H1 (cell line): ENCODE measurements around the gene IPO13. TPM values are rescaled to one million over a fixed set of nuclear protein-coding genes. Genes with fewer than 3 reads are reported as not detected.

Experiments
- CTCF ChIA-PET: fragments of 300-600 bp; sonication (Branson Sonifier 250); formaldehyde crosslinking; loops from one replicate; lab custom pipeline; 2021; ENCODE audit not compliant: partially characterized antibody; lab: Charles Lee
- POLR2A ChIA-PET: fragments of 300-600 bp; sonication (Branson Sonifier 250); formaldehyde crosslinking; loops from one replicate; lab custom pipeline; 2021; ENCODE audit warnings: inconsistent platforms; ENCODE audit not compliant: partially characterized antibody; lab: Charles Lee
- DNase-seq, 2 experiments: peaks; one replicate each; pipeline versions ENCODE4 v3.0.0 to v3.0.0-alpha.2; 2010 to 2022; ENCODE audit warnings: low spot score in 2 of 2, low read depth in 1 of 2, mixed read lengths in 1 of 2
- FAIRE-seq: peaks from 2 replicates; lab custom pipeline; 2011; peaks lifted over from hg19 to GRCh38; lab: Jason Lieb, UNC
- H2AFZ ChIP-seq: 2 replicates; pipeline ENCODE4 v1.8.1; 2012; ENCODE audit warnings: low read length, inconsistent platforms
- H2AK5ac ChIP-seq: 2 replicates; pipeline ENCODE4 v1.6.1; 2013; ENCODE audit warnings: low read depth, low read length
- H2BK120ac ChIP-seq: replicated peaks from 2 replicates; pipeline ENCODE3; 2013; ENCODE audit warnings: low read depth, low read length, inconsistent platforms
- H2BK12ac ChIP-seq: 2 replicates; pipeline ENCODE4 v1.6.1; 2013; ENCODE audit warnings: low read depth, low read length
- H2BK15ac ChIP-seq: 2 replicates; pipeline ENCODE4 v1.6.1; 2013; ENCODE audit warnings: low read length
- H2BK20ac ChIP-seq: 2 replicates; pipeline ENCODE4 v1.6.1; 2013; ENCODE audit warnings: low read length
- H2BK5ac ChIP-seq: 2 replicates; pipeline ENCODE4 v1.6.1; 2013; ENCODE audit warnings: low read depth, low read length
- H3K14ac ChIP-seq: 2 replicates; pipeline ENCODE4 v1.6.1; 2013; ENCODE audit warnings: inconsistent platforms; ENCODE audit not compliant: insufficient read length
- H3K18ac ChIP-seq: 2 replicates; pipeline ENCODE4 v1.6.1; 2013; ENCODE audit warnings: low read length; ENCODE audit errors: extremely low read depth
- H3K23ac ChIP-seq: 2 replicates; pipeline ENCODE4 v1.6.1; 2013; ENCODE audit warnings: inconsistent platforms; ENCODE audit not compliant: insufficient read length
- H3K23me2 ChIP-seq: 2 replicates; pipeline ENCODE4 v1.6.1; 2013; ENCODE audit warnings: low read depth, low read length
- H3K27ac ChIP-seq: 2 replicates; pipeline ENCODE4 v1.6.1; 2011; ENCODE audit warnings: low read depth, low read length, inconsistent platforms
- H3K27me3 ChIP-seq, 4 experiments: replicated peaks in 1 of 4; 1 replicate in 1 of 4; 2 replicates in 3 of 4; pipeline versions ENCODE4 v1.6.1 to v1.8.1; 2011 to 2013; ENCODE audit warnings: low read length in 3 of 4, mild to moderate bottlenecking in 3 of 4, inconsistent platforms in 2 of 4, mixed read lengths in 2 of 4, moderate library complexity in 1 of 4; ENCODE audit not compliant: control insufficient read depth in 3 of 4, insufficient read depth in 3 of 4; ENCODE audit errors: extremely low read depth in 1 of 4
- H3K36me3 ChIP-seq, 4 experiments: 2 replicates each; pipeline versions ENCODE4 v1.6.1 to v1.8.1; 2011 to 2013; ENCODE audit warnings: mild to moderate bottlenecking in 4 of 4, low read length in 3 of 4, moderate library complexity in 2 of 4, control low read depth in 1 of 4, inconsistent platforms in 1 of 4; ENCODE audit not compliant: insufficient read depth in 4 of 4, control insufficient read depth in 2 of 4
- H3K4ac ChIP-seq: replicated peaks from 2 replicates; pipeline ENCODE3; 2013; ENCODE audit warnings: low read length, low read depth, mixed read lengths, inconsistent platforms; ENCODE audit not compliant: insufficient read length
- H3K4me1 ChIP-seq, 4 experiments: replicated peaks in 1 of 4; 1 replicate in 1 of 4; 2 replicates in 3 of 4; pipeline versions ENCODE4 v1.6.1 to v1.8.1; 2011 to 2013; ENCODE audit warnings: low read length in 3 of 4, inconsistent platforms in 2 of 4, mixed read lengths in 1 of 4; ENCODE audit not compliant: insufficient read depth in 4 of 4, control insufficient read depth in 3 of 4
- H3K4me2 ChIP-seq, 2 experiments: 2 replicates each; pipeline versions ENCODE4 v1.6.1 to v1.8.1; 2011 to 2013; ENCODE audit warnings: low read depth in 2 of 2, low read length in 2 of 2, control low read depth in 1 of 2, inconsistent platforms in 1 of 2, mild to moderate bottlenecking in 1 of 2; ENCODE audit not compliant: insufficient read depth in 1 of 2
- H3K4me3 ChIP-seq, 4 experiments: fragments of 200-600, 300-600 bp in 1 of 4; sonication (generic), shearing (Covaris generic), sonication (Bioruptor Twin) in 1 of 4; 2 replicates each; pipeline versions ENCODE4 v1.5.1 to v1.8.1; 2011 to 2016; ENCODE audit warnings: low read length in 4 of 4, low read depth in 3 of 4, control low read depth in 2 of 4, inconsistent platforms in 2 of 4, mild to moderate bottlenecking in 2 of 4, mixed read lengths in 1 of 4, moderate library complexity in 1 of 4; ENCODE audit not compliant: insufficient read depth in 2 of 4; ENCODE audit errors: extremely low read depth in 1 of 4
- H3K56ac ChIP-seq: replicated peaks from 2 replicates; pipeline ENCODE3; 2013; ENCODE audit warnings: low read depth, mild to moderate bottlenecking, mixed read lengths, low read length, inconsistent platforms; ENCODE audit not compliant: insufficient read length
- H3K79me1 ChIP-seq: 2 replicates; pipeline ENCODE4 v1.6.1; 2013; ENCODE audit warnings: low read depth, low read length, control low read depth
- H3K79me2 ChIP-seq, 2 experiments: 2 replicates each; pipeline versions ENCODE4 v1.6.1 to v1.8.1; 2012 to 2013; ENCODE audit warnings: low read length in 2 of 2, mild to moderate bottlenecking in 2 of 2, inconsistent platforms in 1 of 2; ENCODE audit not compliant: insufficient read depth in 2 of 2, control insufficient read depth in 1 of 2
- H3K9ac ChIP-seq, 4 experiments: replicated peaks in 1 of 4; 1 replicate in 1 of 4; 2 replicates in 3 of 4; pipeline versions ENCODE4 v1.6.1 to v1.8.1; 2011 to 2013; ENCODE audit warnings: low read depth in 3 of 4, low read length in 3 of 4, control low read depth in 2 of 4, mild to moderate bottlenecking in 2 of 4, moderate library complexity in 2 of 4, inconsistent platforms in 1 of 4; ENCODE audit errors: extremely low read depth in 1 of 4
- H3K9me3 ChIP-seq, 2 experiments: 2 replicates each; pipeline versions ENCODE4 v1.6.1 to v1.8.1; 2012 to 2013; ENCODE audit warnings: mild to moderate bottlenecking in 2 of 2, moderate library complexity in 2 of 2, control low read depth in 1 of 2, inconsistent platforms in 1 of 2, low read depth in 1 of 2, low read length in 1 of 2, mixed read lengths in 1 of 2; ENCODE audit not compliant: insufficient read depth in 2 of 2
- H4K20me1 ChIP-seq, 2 experiments: replicated peaks in 1 of 2; 2 replicates each; pipeline versions ENCODE3 to v1.8.1; 2011 to 2013; ENCODE audit warnings: inconsistent platforms in 2 of 2, low read length in 2 of 2, mild to moderate bottlenecking in 1 of 2; ENCODE audit not compliant: insufficient read depth in 2 of 2, control insufficient read depth in 1 of 2
- H4K5ac ChIP-seq: 2 replicates; pipeline ENCODE4 v1.6.1; 2013; ENCODE audit warnings: low read length, low read depth, mixed read lengths, inconsistent platforms; ENCODE audit not compliant: insufficient read length
- H4K8ac ChIP-seq: 2 replicates; pipeline ENCODE4 v1.8.0; 2013; ENCODE audit warnings: mild to moderate bottlenecking, moderate library complexity, low read length, inconsistent platforms; ENCODE audit not compliant: insufficient read depth; ENCODE audit errors: extremely low read depth
- H4K91ac ChIP-seq: replicated peaks from 2 replicates; pipeline ENCODE3; 2013; ENCODE audit warnings: low read length, mixed read lengths, inconsistent platforms; ENCODE audit not compliant: insufficient read length
- BRCA1 ChIP-seq: IDR thresholded peaks from 2 replicates; pipeline ENCODE4 v1.6.1; 2012; ENCODE audit warnings: low read depth, low read length, improper control_type of control experiment
- CEBPB ChIP-seq: IDR thresholded peaks from 2 replicates; pipeline ENCODE4 v1.6.1; 2012; ENCODE audit warnings: low read depth, low read length
- CTBP2 ChIP-seq: IDR thresholded peaks from 2 replicates; pipeline ENCODE4 v1.7.0; 2011; ENCODE audit warnings: borderline replicate concordance, mild to moderate bottlenecking, moderate library complexity, mixed read lengths, low read length; ENCODE audit not compliant: insufficient read depth, insufficient read length
- GABPA ChIP-seq: IDR thresholded peaks from 2 replicates; pipeline ENCODE4 v1.6.1; 2011; ENCODE audit warnings: mild to moderate bottlenecking, low read length, moderate library complexity, borderline replicate concordance; ENCODE audit not compliant: insufficient read depth
- GTF2F1 ChIP-seq: IDR thresholded peaks from 2 replicates; pipeline ENCODE4 v1.6.1; 2012; ENCODE audit warnings: low read depth, low read length, improper control_type of control experiment, borderline replicate concordance
- HDAC2 ChIP-seq, 2 experiments: fragments of 300-600 bp in 1 of 2; sonication (generic) in 1 of 2; IDR thresholded peaks; 2 replicates each; pipeline ENCODE4 v1.6.1; 2011 to 2012; ENCODE audit warnings: low read depth in 2 of 2, low read length in 2 of 2, mild to moderate bottlenecking in 2 of 2, moderate library complexity in 2 of 2, borderline replicate concordance in 1 of 2, inconsistent platforms in 1 of 2
- MAFK ChIP-seq: IDR thresholded peaks from 2 replicates; pipeline ENCODE4 v1.6.1; 2012; ENCODE audit warnings: low read depth, mild to moderate bottlenecking, improper control_type of control experiment, low read length
- POLR2A ChIP-seq, 2 experiments: IDR thresholded peaks; 1 replicate in 1 of 2; 2 replicates in 1 of 2; pipeline ENCODE4 v1.6.1; 2011; ENCODE audit warnings: low read depth in 2 of 2, low read length in 2 of 2, mild to moderate bottlenecking in 2 of 2; ENCODE audit errors: control extremely low read depth in 1 of 2
- SIRT6 ChIP-seq: IDR thresholded peaks from one replicate; pipeline ENCODE4 v1.7.1; 2012; ENCODE audit warnings: low read length, inconsistent platforms
- SP4 ChIP-seq: IDR thresholded peaks from 2 replicates; pipeline ENCODE4 v1.6.1; 2012; ENCODE audit warnings: low read length, inconsistent platforms
- WGBS, 2 experiments: shearing (Covaris generic) in 1 of 2; methylation state at CpG; one replicate each; pipeline versions ENCODE4 v1.1.6 to v1.1.7; 2013 to 2015; ENCODE audit warnings: low lambda C conversion rate in 2 of 2, mixed read lengths in 2 of 2, inconsistent platforms in 1 of 2, low coverage in 1 of 2, missing lambda C conversion rate in 1 of 2; ENCODE audit not compliant: insufficient replicate concordance in 2 of 2, insufficient coverage in 1 of 2, insufficient read length in 1 of 2; ENCODE audit errors: extremely low coverage in 1 of 2, missing lambda C conversion rate in 1 of 2; 5-methylcytosine and 5-hydroxymethylcytosine counted together
- polyA plus RNA-seq, 7 experiments: library from polyadenylated mRNA; depleted of rRNA in 3 of 7; stranded (reverse) in 5 of 7; unstranded in 2 of 7; fragments of >200 nt in 5 of 7; fragments of 200-250 nt in 2 of 7; gene quantifications; 1 replicate in 5 of 7; 2 replicates in 1 of 7; 4 replicates in 1 of 7; pipeline versions ENCODE4 v1.2.1 to v1.2.3, GENCODE V29; 2011 to 2013; ENCODE audit warnings: missing spikeins in 2 of 7, mixed read lengths in 2 of 7
- total RNA-seq: library from RNA; stranded (reverse); fragmentation: NEBNext Ultra II Directional; extraction: Animal tissue kit (Norgen Biotek cat#: 25700); gene quantifications from 2 replicates; pipeline ENCODE4 v1.2.1, GENCODE V29; 2021
- TF ChIP-seq, protein P1 (sequence below): IDR thresholded peaks from 2 replicates; pipeline ENCODE4 v1.6.1; 2012; ENCODE audit warnings: inconsistent platforms
- TF ChIP-seq, protein P2 (sequence below): IDR thresholded peaks from 2 replicates; pipeline ENCODE4 v1.6.1; 2011; ENCODE audit warnings: low read depth, mild to moderate bottlenecking, low read length; ENCODE audit not compliant: insufficient read depth

The IPO13 gene
- total and polyA plus RNA-seq, 2 of the 8 experiments (the other 6 are each of a cell fraction or from before 2014, with no cell fraction given) = 23.0 to 27.0 TPM

DNA sequence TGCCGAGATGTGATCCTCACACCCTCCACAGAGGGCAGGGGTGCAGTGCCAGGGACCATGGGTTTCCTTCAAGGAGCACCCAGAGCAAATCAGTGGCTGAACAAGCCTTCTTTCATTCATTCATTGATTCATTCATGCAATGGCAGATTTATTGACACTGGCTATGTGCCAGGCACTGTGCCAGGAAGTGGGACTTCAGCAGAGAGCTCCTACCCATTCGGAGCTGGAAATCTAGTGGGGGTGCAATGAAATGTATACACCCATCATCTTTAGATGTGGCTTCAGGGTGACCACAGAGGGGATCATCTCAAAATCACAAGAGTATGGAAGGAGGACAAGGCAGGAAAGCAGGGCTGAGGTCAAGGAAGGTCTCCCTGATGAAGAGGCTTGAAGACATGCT lies 65.7 kb downstream of the IPO13 start:
- Histone ChIP-seq H3K4ac (no peak overlapping the region), H2BK5ac (no peak overlapping the region), H3K56ac (no peak overlapping the region), H4K20me1 (peaks cover 0 to 6% of the 10 kb centered on the region in 2 experiments), H2BK15ac (no peak overlapping the region), H3K23ac (no peak overlapping the region), H3K27me3 (no peaks in the 10 kb centered on the region), H2BK120ac (no peak overlapping the region), H3K79me2 (no peaks in the 10 kb centered on the region), H3K9ac (no peak overlapping the region), H2AK5ac (no peak overlapping the region), H3K14ac (no peak overlapping the region), H3K4me2 (no peak overlapping the region), H3K79me1 (no peaks in the 10 kb centered on the region), H2AFZ (no peak overlapping the region), H3K23me2 (no peaks in the 10 kb centered on the region), H3K4me1 (peaks cover 0 to 8% (median 2%) of the 10 kb centered on the region in 4 experiments; a peak in 3 of 7 replicates), H2BK20ac (no peak overlapping the region), H3K36me3 (peaks cover 0 to 5% (median 1%) of the 10 kb centered on the region in 4 experiments; a peak in 2 of 8 replicates), H3K27ac (no peak overlapping the region), H4K5ac (no peak overlapping the region), H3K18ac (no peak overlapping the region), H2BK12ac (no peak overlapping the region), H4K8ac (no peak overlapping the region), H3K9me3 (no peaks in the 10 kb centered on the region), H4K91ac (no peak overlapping the region), H3K4me3 (no peak overlapping the region)
- FAIRE-seq = no peak
- DNase-seq = no peak
- CTCF ChIA-PET = interaction anchor here (1.3 to 15.8 kb wide), 5 partner anchors 8 to 82 kb away, joined by 3 to 239 read pairs (median 10); partner anchors contain the start of gene SLC6A9
- POLR2A ChIA-PET = interaction anchor here (0.6 to 27.1 kb wide), 4 partner anchors 2 to 148 kb away, joined by 3 to 544 read pairs (median 278); partner anchors contain the start of gene SLC6A9
- 94% methylated on average over 2 of the region's 2 CpGs; no CpG with 5 or more reads in 1 of the 2 experiments for WGBS, 2 experiments
- TF ChIP-seq, protein P1, sequence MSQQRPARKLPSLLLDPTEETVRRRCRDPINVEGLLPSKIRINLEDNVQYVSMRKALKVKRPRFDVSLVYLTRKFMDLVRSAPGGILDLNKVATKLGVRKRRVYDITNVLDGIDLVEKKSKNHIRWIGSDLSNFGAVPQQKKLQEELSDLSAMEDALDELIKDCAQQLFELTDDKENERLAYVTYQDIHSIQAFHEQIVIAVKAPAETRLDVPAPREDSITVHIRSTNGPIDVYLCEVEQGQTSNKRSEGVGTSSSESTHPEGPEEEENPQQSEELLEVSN = no peak
- TF ChIP-seq GTF2F1 (no peak), GABPA (no peak), CTBP2 (no peak), BRCA1 (no peak), SIRT6 (no peak), MAFK (no peak), SP4 (no peak), CEBPB (no peak), HDAC2 (IDR thresholded peaks at IDR 0.05; ENCODE audit: borderline replicate concordance in 1 of 2, low read depth in 2 of 2, low read length in 2 of 2) (no peak), POLR2A (IDR thresholded peaks at IDR 0.05; ENCODE audit: control extremely low read depth in 1 of 2, low read depth in 2 of 2, low read length in 2 of 2) (no peak)
- TF ChIP-seq, protein P2, sequence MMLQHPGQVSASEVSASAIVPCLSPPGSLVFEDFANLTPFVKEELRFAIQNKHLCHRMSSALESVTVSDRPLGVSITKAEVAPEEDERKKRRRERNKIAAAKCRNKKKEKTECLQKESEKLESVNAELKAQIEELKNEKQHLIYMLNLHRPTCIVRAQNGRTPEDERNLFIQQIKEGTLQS = no peak
